B cell (primary cell): ENCODE results near the gene IPO11. TPM values are rescaled to one million over a fixed set of nuclear protein-coding genes. Genes with fewer than 3 reads are reported as not detected.

ENCODE experiments used
- ATAC-seq: fragments of 200-7000 bp; cut with Tn5 transposase; one replicate; pipeline ENCODE4 v1.10.0; 2021; ENCODE audit warnings: low read depth, mild to moderate bottlenecking, moderate number of reproducible peaks, moderate library complexity
- CTCF ChIA-PET: fragments of 350-600 bp; sonication (Branson Sonifier 250); formaldehyde crosslinking; loops from one replicate; lab custom pipeline; 2021; ENCODE audit warnings: antibody characterized with exemption, inconsistent platforms; lab: Charles Lee
- POLR2A ChIA-PET: fragments of 350-600 bp; sonication (Branson Sonifier 250); formaldehyde crosslinking; loops from one replicate; lab custom pipeline; 2021; ENCODE audit warnings: antibody characterized with exemption; lab: Charles Lee
- DNase-seq: peaks from one replicate; pipeline ENCODE4 v3.0.0; 2013
- H2AFZ ChIP-seq: 2 replicates; pipeline ENCODE4 v1.6.1; 2012; ENCODE audit warnings: mild to moderate bottlenecking, low read depth, low read length; ENCODE audit not compliant: insufficient read depth, poor library complexity, severe bottlenecking
- H3K27ac ChIP-seq, 2 donors: 1 replicate in 1 of 2; 2 replicates in 1 of 2; pipeline ENCODE4 v1.5.1; 2012 to 2013; ENCODE audit warnings: low read length in 2 of 2, mild to moderate bottlenecking in 2 of 2, moderate library complexity in 1 of 2
- H3K27me3 ChIP-seq, 4 experiments: fragments of 200-600 bp in 1 of 4; sonication (generic) in 1 of 4; replicated peaks in 1 of 4; 1 replicate in 2 of 4; 2 replicates in 2 of 4; pipeline versions ENCODE4 v1.6.1 to v1.7.0; 2013 to 2016; ENCODE audit warnings: low read length in 3 of 4, mild to moderate bottlenecking in 2 of 4, mixed read lengths in 1 of 4, moderate library complexity in 1 of 4; ENCODE audit not compliant: insufficient read depth in 4 of 4, control insufficient read depth in 3 of 4; ENCODE audit errors: control extremely low read depth in 1 of 4
- H3K36me3 ChIP-seq, 2 experiments: replicated peaks in 1 of 2; 1 replicate in 1 of 2; 2 replicates in 1 of 2; pipeline versions ENCODE4 v1.6.1 to v1.7.1; 2013; ENCODE audit warnings: low read length in 1 of 2; ENCODE audit not compliant: insufficient read depth in 2 of 2, control insufficient read depth in 1 of 2; ENCODE audit errors: control extremely low read depth in 1 of 2, extremely low read depth in 1 of 2
- H3K4me1 ChIP-seq, 2 donors: fragments of 200-600 bp in 1 of 2; sonication (generic) in 1 of 2; 1 replicate in 1 of 2; 2 replicates in 1 of 2; pipeline versions ENCODE4 v1.5.1 to v1.6.1; 2013 to 2017; ENCODE audit warnings: low read length in 2 of 2; ENCODE audit not compliant: control insufficient read depth in 2 of 2, insufficient read depth in 2 of 2
- H3K4me2 ChIP-seq: replicated peaks from 2 replicates; pipeline ENCODE3; 2012; ENCODE audit warnings: mild to moderate bottlenecking, low read depth, low read length; ENCODE audit not compliant: poor library complexity, severe bottlenecking
- H3K4me3 ChIP-seq, 5 experiments: fragments of 200-600 bp in 1 of 5; sonication (generic) in 1 of 5; 1 replicate in 3 of 5; 2 replicates in 2 of 5; pipeline versions ENCODE4 v1.5.1 to v1.7.0; 2011 to 2016; ENCODE audit warnings: low read length in 4 of 5, mild to moderate bottlenecking in 4 of 5, low read depth in 2 of 5, control low read depth in 1 of 5, moderate library complexity in 1 of 5; ENCODE audit not compliant: insufficient read depth in 1 of 5; ENCODE audit errors: control extremely low read depth in 1 of 5, extremely low read depth in 1 of 5
- H3K79me2 ChIP-seq: fragments of 200-600 bp; sonication (generic); one replicate; pipeline ENCODE4 v1.6.0; 2016; ENCODE audit warnings: low read length; ENCODE audit not compliant: control insufficient read depth, insufficient read depth
- H3K9ac ChIP-seq: fragments of 200-600 bp; sonication (generic); 2 replicates; pipeline ENCODE4 v1.6.1; 2017; ENCODE audit warnings: mild to moderate bottlenecking, low read length, moderate library complexity
- H3K9me3 ChIP-seq, 3 donors: one replicate each; pipeline versions ENCODE4 v1.6.1 to v1.7.1; 2013; ENCODE audit warnings: low read length in 2 of 3; ENCODE audit not compliant: control insufficient read depth in 2 of 3, insufficient read depth in 1 of 3; ENCODE audit errors: control extremely low read depth in 1 of 3
- H4K20me1 ChIP-seq: 2 replicates; pipeline ENCODE4 v1.6.0; 2012; ENCODE audit warnings: mild to moderate bottlenecking, low read length; ENCODE audit not compliant: insufficient read depth, control insufficient read depth, poor library complexity, severe bottlenecking
- H3K27ac Mint-ChIP-seq: one replicate; pipeline ENCODE4 v1.8.0; 2021; ENCODE audit warnings: mixed read lengths
- H3K27me3 Mint-ChIP-seq: one replicate; pipeline ENCODE4 v1.8.0; 2021; ENCODE audit warnings: mixed read lengths
- H3K4me1 Mint-ChIP-seq: one replicate; pipeline ENCODE4 v1.8.0; 2021; ENCODE audit warnings: mixed read lengths
- H3K4me3 Mint-ChIP-seq: one replicate; pipeline ENCODE4 v1.8.0; 2021; ENCODE audit warnings: mixed read lengths
- H3K9me3 Mint-ChIP-seq: one replicate; pipeline ENCODE4 v1.8.0; 2022; ENCODE audit warnings: mixed read lengths; ENCODE audit not compliant: insufficient read depth
- EZH2 ChIP-seq: IDR thresholded peaks from 2 replicates; pipeline ENCODE4 v1.6.1; 2012; ENCODE audit warnings: borderline replicate concordance, low read depth, mild to moderate bottlenecking, moderate library complexity, low read length; ENCODE audit not compliant: insufficient read depth, poor library complexity, severe bottlenecking
- WGBS: methylation state at CpG from one replicate; pipeline ENCODE4 v1.1.5; 2013; ENCODE audit warnings: missing lambda C conversion rate; ENCODE audit not compliant: insufficient coverage; 5-methylcytosine and 5-hydroxymethylcytosine counted together
- intact Hi-C: fragments of 100-400 bp; cut with micrococcal nuclease; formaldehyde crosslinking; loops from one replicate; pipeline ENCODE4 v1.10.0; 2022
- polyA plus RNA-seq: library from polyadenylated mRNA; depleted of rRNA; stranded (reverse); fragments of >200 nt; gene quantifications from 2 replicates; pipeline ENCODE4 v1.2.3, GENCODE V29; 2012
- total RNA-seq, 2 donors: library from RNA; stranded (reverse); fragments of 120-200 nt in 1 of 2; gene quantifications; 1 replicate in 1 of 2; 2 replicates in 1 of 2; pipeline versions ENCODE4 v1.2.3 to v1.2.4, GENCODE V29; 2013 to 2022
- TF ChIP-seq, protein P1 (sequence below): fragments of 200-600 bp; IDR thresholded peaks from one replicate; pipeline ENCODE4 v1.8.0; 2022; ENCODE audit warnings: antibody characterized with exemption, mild to moderate bottlenecking

The IPO11 gene
- total and polyA plus RNA-seq, 2 donors (not counting 1 experiment from before 2014, with no cell fraction given) = 3.8 to 37.4 TPM

DNA sequence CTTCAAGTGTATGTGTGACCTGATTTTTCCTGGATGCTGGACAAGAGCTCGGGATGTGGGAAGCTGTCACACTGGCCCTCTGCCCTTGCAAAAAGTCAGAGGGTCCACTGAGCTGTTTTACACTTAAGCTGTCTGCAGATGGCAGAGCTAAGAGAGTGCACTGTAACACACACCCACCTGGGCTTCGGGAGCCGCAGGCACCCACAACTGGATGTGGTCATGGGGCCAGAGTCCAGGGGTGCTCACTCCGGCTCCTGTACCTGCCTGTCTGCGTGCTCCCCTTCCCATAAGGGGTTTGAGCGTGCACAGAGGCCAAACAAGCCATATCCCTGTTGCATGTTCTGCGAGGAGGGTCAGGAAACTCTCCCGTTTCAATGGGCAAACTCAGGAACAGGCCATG lies 248.6 kb downstream of the IPO11 start:
- intact Hi-C loops = no loop called here
- Mint-ChIP-seq H3K27me3 (no peaks in the 10 kb centered on the region), H3K9me3 (no peaks in the 10 kb centered on the region), H3K27ac (no peak overlapping the region), H3K4me1 (no peaks in the 10 kb centered on the region), H3K4me3 (no peak overlapping the region)
- Histone ChIP-seq H3K9ac (no peak overlapping the region), H3K27me3 (no peaks in the 10 kb centered on the region), H4K20me1 (no peaks in the 10 kb centered on the region), H2AFZ (no peak overlapping the region), H3K79me2 (no peaks in the 10 kb centered on the region), H3K9me3 (no peaks in the 10 kb centered on the region), H3K4me3 (no peak overlapping the region), H3K4me2 (no peak overlapping the region), H3K4me1 (no peaks in the 10 kb centered on the region), H3K27ac (no peak overlapping the region), H3K36me3 (no peaks in the 10 kb centered on the region)
- CTCF ChIA-PET = no interaction called here
- TF ChIP-seq, protein P1, sequence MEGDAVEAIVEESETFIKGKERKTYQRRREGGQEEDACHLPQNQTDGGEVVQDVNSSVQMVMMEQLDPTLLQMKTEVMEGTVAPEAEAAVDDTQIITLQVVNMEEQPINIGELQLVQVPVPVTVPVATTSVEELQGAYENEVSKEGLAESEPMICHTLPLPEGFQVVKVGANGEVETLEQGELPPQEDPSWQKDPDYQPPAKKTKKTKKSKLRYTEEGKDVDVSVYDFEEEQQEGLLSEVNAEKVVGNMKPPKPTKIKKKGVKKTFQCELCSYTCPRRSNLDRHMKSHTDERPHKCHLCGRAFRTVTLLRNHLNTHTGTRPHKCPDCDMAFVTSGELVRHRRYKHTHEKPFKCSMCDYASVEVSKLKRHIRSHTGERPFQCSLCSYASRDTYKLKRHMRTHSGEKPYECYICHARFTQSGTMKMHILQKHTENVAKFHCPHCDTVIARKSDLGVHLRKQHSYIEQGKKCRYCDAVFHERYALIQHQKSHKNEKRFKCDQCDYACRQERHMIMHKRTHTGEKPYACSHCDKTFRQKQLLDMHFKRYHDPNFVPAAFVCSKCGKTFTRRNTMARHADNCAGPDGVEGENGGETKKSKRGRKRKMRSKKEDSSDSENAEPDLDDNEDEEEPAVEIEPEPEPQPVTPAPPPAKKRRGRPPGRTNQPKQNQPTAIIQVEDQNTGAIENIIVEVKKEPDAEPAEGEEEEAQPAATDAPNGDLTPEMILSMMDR = no peak
- TF ChIP-seq EZH2 = no peak
- 90% methylated on average over 8 of the region's 8 CpGs for WGBS
- POLR2A ChIA-PET = no interaction called here
- DNase-seq (no peak), ATAC-seq (no peak)

DNA sequence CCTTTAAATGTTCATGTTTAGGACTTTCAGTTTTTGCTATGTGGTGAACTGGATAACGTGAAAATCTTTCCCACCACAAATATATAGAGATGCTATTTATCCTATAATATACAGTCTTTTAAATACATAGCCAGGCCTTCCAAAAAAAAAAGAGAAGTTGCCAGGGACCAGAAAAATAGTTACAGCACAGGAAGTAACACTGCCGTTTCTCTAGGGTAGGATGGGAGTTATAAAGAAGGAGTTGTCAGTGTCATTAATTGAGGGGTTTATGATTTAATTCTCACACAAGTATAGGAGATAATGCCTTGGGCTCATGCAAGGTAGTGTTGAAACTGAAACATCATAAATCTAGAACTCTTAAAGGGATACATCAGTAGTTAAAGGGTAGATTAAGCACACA lies 250.0 kb downstream of the IPO11 start:
- H3K4me1 ChIP-seq = no peaks in the 10 kb centered on the region
- Mint-ChIP-seq H3K4me1 (no peaks in the 10 kb centered on the region), H3K4me3 (no peak overlapping the region), H3K9me3 (no peaks in the 10 kb centered on the region), H3K27ac (no peak overlapping the region), H3K27me3 (no peaks in the 10 kb centered on the region)
- H3K36me3 ChIP-seq = no peaks in the 10 kb centered on the region
- ATAC-seq (no peak), DNase-seq (no peak)
- H3K4me2 ChIP-seq = no peak overlapping the region
- H3K27me3 ChIP-seq = no peaks in the 10 kb centered on the region
- WGBS = 0% methylated on average over 1 of the region's 2 CpGs
- no peaks in the 10 kb centered on the region for H3K79me2 ChIP-seq
- intact Hi-C loops = no loop called here
- H3K9me3 ChIP-seq = no peaks in the 10 kb centered on the region
- ChIA-PET POLR2A (no interaction called here), CTCF (no interaction called here)
- H3K9ac ChIP-seq = no peak overlapping the region
- no peaks in the 10 kb centered on the region for H4K20me1 ChIP-seq
- H3K4me3 ChIP-seq = no peak overlapping the region
- no peak for TF ChIP-seq EZH2
- TF ChIP-seq, protein P1 = no peak
- H2AFZ ChIP-seq = no peak overlapping the region
- no peak overlapping the region for H3K27ac ChIP-seq
